Gastroesophageal sphincter (tissue), 3 donors: ENCODE results near the gene XRRA1.

Source experiments
- EP300 ChIP-seq: sonication (generic); formaldehyde crosslinking; IDR thresholded peaks from one replicate; pipeline ENCODE4 v1.6.1; 2017; ENCODE audit warnings: antibody characterized with exemption, mild to moderate bottlenecking
- POLR2A ChIP-seq, 2 donors: fragments of 450-650 bp; IDR thresholded peaks; one replicate each; pipeline ENCODE4 v1.6.1; 2017; ENCODE audit warnings: antibody characterized with exemption in 2 of 2, mild to moderate bottlenecking in 2 of 2, moderate library complexity in 1 of 2
- POLR2AphosphoS5 ChIP-seq: sonication (generic); formaldehyde crosslinking; IDR thresholded peaks from one replicate; pipeline ENCODE4 v1.6.1; 2017; ENCODE audit warnings: antibody characterized with exemption
- TF ChIP-seq, protein P1 (sequence below), 4 experiments: fragments of 200-600 bp in 2 of 4; fragments of 450-650 bp in 2 of 4; sonication (generic) in 1 of 4; IDR thresholded peaks; one replicate each; pipeline ENCODE4 v1.5.1; 2017 to 2019; ENCODE audit warnings: antibody characterized with exemption in 4 of 4, mild to moderate bottlenecking in 2 of 4, moderate library complexity in 2 of 4

DNA sequence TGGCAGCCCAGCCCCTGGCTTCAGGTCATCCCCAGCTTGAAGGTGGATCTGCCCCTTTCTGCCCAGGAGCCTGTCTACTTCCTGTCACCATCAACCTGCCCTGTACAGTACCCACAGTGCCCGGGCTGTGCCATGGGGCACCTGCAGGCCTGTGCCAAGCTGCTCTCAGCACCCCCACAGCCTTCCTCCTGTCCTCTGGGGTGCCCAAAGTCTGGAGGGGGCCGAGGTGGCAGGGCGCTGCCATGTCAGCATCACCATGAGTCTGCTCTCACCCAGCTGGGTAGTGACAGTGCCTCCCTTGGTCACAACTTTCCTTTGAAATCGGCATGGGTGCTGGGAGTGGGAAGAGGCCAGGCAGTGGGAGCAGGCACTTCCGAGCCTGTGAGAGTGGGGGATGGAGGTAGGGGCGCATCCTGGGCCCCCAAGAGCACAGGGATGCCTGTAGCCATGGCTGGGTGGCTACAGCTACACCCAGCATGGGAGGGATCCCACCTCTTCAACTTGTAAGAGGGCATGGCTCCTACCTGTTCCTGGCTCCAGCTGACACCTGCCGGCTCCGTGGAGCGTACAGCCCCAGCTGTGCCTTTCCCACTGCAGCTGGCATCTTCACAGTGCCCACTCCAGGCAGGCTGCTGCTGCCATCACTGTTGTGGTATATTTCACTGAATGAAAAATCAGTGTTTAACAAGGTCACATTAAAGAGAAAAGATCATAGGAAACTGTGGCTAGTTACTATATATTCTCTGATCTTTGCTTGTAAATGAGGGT lies 157.4 kb downstream of the XRRA1 start:
- TF ChIP-seq POLR2A (IDR thresholded peaks at IDR 0.05) (no peak), EP300 (no peak), POLR2AphosphoS5 (no peak)
- TF ChIP-seq, protein P1, sequence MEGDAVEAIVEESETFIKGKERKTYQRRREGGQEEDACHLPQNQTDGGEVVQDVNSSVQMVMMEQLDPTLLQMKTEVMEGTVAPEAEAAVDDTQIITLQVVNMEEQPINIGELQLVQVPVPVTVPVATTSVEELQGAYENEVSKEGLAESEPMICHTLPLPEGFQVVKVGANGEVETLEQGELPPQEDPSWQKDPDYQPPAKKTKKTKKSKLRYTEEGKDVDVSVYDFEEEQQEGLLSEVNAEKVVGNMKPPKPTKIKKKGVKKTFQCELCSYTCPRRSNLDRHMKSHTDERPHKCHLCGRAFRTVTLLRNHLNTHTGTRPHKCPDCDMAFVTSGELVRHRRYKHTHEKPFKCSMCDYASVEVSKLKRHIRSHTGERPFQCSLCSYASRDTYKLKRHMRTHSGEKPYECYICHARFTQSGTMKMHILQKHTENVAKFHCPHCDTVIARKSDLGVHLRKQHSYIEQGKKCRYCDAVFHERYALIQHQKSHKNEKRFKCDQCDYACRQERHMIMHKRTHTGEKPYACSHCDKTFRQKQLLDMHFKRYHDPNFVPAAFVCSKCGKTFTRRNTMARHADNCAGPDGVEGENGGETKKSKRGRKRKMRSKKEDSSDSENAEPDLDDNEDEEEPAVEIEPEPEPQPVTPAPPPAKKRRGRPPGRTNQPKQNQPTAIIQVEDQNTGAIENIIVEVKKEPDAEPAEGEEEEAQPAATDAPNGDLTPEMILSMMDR (IDR thresholded peaks at IDR 0.05): no peak
